HEK293T (cell line): ENCODE results near the gene CPTP.

Experiments
- ARNT ChIP-seq: fragments of 450-650 bp; IDR thresholded peaks from 2 replicates; pipeline ENCODE4 v1.6.1; 2017; ENCODE audit warnings: mild to moderate bottlenecking
- BHLHE40 ChIP-seq: fragments of 450-650 bp; IDR thresholded peaks from 2 replicates; pipeline ENCODE4 v1.6.1; 2016; ENCODE audit warnings: mild to moderate bottlenecking, moderate library complexity, borderline replicate concordance
- CTBP1 ChIP-seq: fragments of 450-650 bp; IDR thresholded peaks from 2 replicates; pipeline ENCODE4 v1.6.1; 2016; ENCODE audit warnings: borderline replicate concordance
- ELF4 ChIP-seq: fragments of 450-650 bp; IDR thresholded peaks from 2 replicates; pipeline ENCODE4 v1.6.1; 2017; ENCODE audit warnings: antibody characterized with exemption
- FOXM1 ChIP-seq: fragments of 450-650 bp; IDR thresholded peaks from 2 replicates; pipeline ENCODE4 v1.6.1; 2017; ENCODE audit warnings: mild to moderate bottlenecking, borderline replicate concordance
- HDGF ChIP-seq: fragments of 450-650 bp; IDR thresholded peaks from 2 replicates; pipeline ENCODE4 v1.6.1; 2017; ENCODE audit warnings: antibody characterized with exemption, borderline replicate concordance
- LEF1 ChIP-seq: fragments of 450-650 bp; IDR thresholded peaks from 2 replicates; pipeline ENCODE4 v1.6.1; 2017; ENCODE audit warnings: mild to moderate bottlenecking, borderline replicate concordance

- TF ChIP-seq BHLHE40 (no peak), ELF4 (no peak), LEF1 (no peak), ARNT (no peak), FOXM1 (no peak), HDGF (no peak), CTBP1 (no peak)
These were observed 20.8 kb downstream of the CPTP start for GRCh38 chr1:1345384-1345783.
